CD4-positive, alpha-beta T cell treated with Interleukin-21 for 1 hour (primary cell): ENCODE results near the gene CARD9.
"Not testable (repeated sequence)": the region's sequence is repeated elsewhere in the genome, so short reads cannot be mapped to it uniquely, and the experiment has no call there.

Experiments used
- DNase-seq: peaks from one replicate; pipeline ENCODE4 v3.0.0-alpha.2; 2020

Gene CARD9

GRCh38 chr9:136373300-136374182 lies at the start of gene CARD9:
TSS of gene CARD9 (minus strand) at chr9:136373669. CDS start at chr9:136372078, 1,591 bp downstream.
- DNase-seq: no peak

- DNase-seq: no peak
These were observed 49.4 kb upstream of the CARD9 start for GRCh38 chr9:136422876-136423275.

GRCh38 chr9:136421791-136422190 lies 48.3 kb upstream of the CARD9 start:
- no peak for DNase-seq

- no peak for DNase-seq
These were observed 45.6 kb upstream of the CARD9 start for GRCh38 chr9:136419092-136419420.

GRCh38 chr9:136418182-136419091 lies 45.0 kb upstream of the CARD9 start:
- DNase-seq: no peak

- no peak for DNase-seq
These were observed 43.4 kb upstream of the CARD9 start for GRCh38 chr9:136416914-136417313.

GRCh38 chr9:136416427-136416826 lies 43.0 kb upstream of the CARD9 start:
- no peak for DNase-seq

GRCh38 chr9:136412962-136413361 lies 39.5 kb upstream of the CARD9 start:
- DNase-seq: no peak

- no peak for DNase-seq
These were observed 37.9 kb upstream of the CARD9 start for GRCh38 chr9:136411378-136411777.

GRCh38 chr9:136410500-136411287 lies 37.2 kb upstream of the CARD9 start, which contains the start of the genes ENTR1 and PMPCA:
TSS of gene ENTR1 (minus strand) at chr9:136410614. CDS start at chr9:136410397, 217 bp downstream.
TSS of gene PMPCA (plus strand) at chr9:136410658. CDS start at chr9:136410669, 11 bp downstream.
- DNase-seq: peak; percentile 95

- DNase-seq: peak; percentile 33
These were observed 36.3 kb upstream of the CARD9 start for GRCh38 chr9:136409557-136410455.

- no peak for DNase-seq
These were observed 34.4 kb upstream of the CARD9 start for GRCh38 chr9:136407911-136408310.

GRCh38 chr9:136407061-136407460 lies 33.6 kb upstream of the CARD9 start:
- not testable (repeated sequence) for DNase-seq

- not testable (repeated sequence) for DNase-seq
These were observed 32.4 kb upstream of the CARD9 start for GRCh38 chr9:136405904-136406303.

- DNase-seq: no peak
These were observed 32.0 kb upstream of the CARD9 start for GRCh38 chr9:136405481-136405880.

GRCh38 chr9:136404801-136405136 lies 31.3 kb upstream of the CARD9 start:
- no peak for DNase-seq

- DNase-seq: peak; percentile 70
These were observed 30.7 kb upstream of the CARD9 start for GRCh38 chr9:136403915-136404800.

- peak; percentile 90 for DNase-seq
These were observed 30.1 kb upstream of the CARD9 start for GRCh38 chr9:136403538-136403914.

- no peak for DNase-seq
These were observed 28.6 kb upstream of the CARD9 start for GRCh38 chr9:136402067-136402466.

GRCh38 chr9:136401173-136401922 lies 27.9 kb upstream of the CARD9 start:
- no peak for DNase-seq
